SK-N-SH treated with all-trans-retinoic acid at 6 μM for 48 hours (cell line): ENCODE measurements around the gene THSD7A.

Experiments
- ARNTL ChIP-seq: fragments of 450-650 bp; formaldehyde crosslinking; IDR thresholded peaks from 2 replicates; pipeline ENCODE4 v1.5.0; 2020; ENCODE audit warnings: low read depth, mild to moderate bottlenecking, moderate library complexity, borderline replicate concordance
- CSDC2 ChIP-seq: fragments of 250-450 bp; sonication (Bioruptor Pico); IDR thresholded peaks from 2 replicates; pipeline ENCODE4 v1.5.0; 2020; ENCODE audit warnings: mild to moderate bottlenecking, moderate library complexity
- PPARA ChIP-seq: fragments of 250-450 bp; sonication (Bioruptor Pico); IDR thresholded peaks from 2 replicates; pipeline ENCODE4 v1.5.0; 2020; ENCODE audit warnings: mild to moderate bottlenecking, borderline replicate concordance
- TSHZ2 ChIP-seq: fragments of 250-450 bp; sonication (Bioruptor Pico); IDR thresholded peaks from 2 replicates; pipeline ENCODE4 v1.5.0; 2020; ENCODE audit warnings: mild to moderate bottlenecking, moderate library complexity
- ZC3H10 ChIP-seq: fragments of 250-450 bp; sonication (Bioruptor Pico); IDR thresholded peaks from 2 replicates; pipeline ENCODE4 v1.5.1; 2021; ENCODE audit warnings: mild to moderate bottlenecking, moderate library complexity
- ZFP30 ChIP-seq: fragments of 450-650 bp; formaldehyde crosslinking; IDR thresholded peaks from 2 replicates; pipeline ENCODE4 v1.5.0; 2022; ENCODE audit warnings: mild to moderate bottlenecking, moderate library complexity
- ZNF70 ChIP-seq: fragments of 450-650 bp; formaldehyde crosslinking; IDR thresholded peaks from 2 replicates; pipeline ENCODE4 v1.5.0; 2020; ENCODE audit warnings: mild to moderate bottlenecking, moderate library complexity
- TF ChIP-seq, protein P1 (sequence below): fragments of 250-450 bp; sonication (Bioruptor Pico); IDR thresholded peaks from 2 replicates; pipeline ENCODE4 v1.8.0; 2020; ENCODE audit warnings: mild to moderate bottlenecking, moderate library complexity, borderline replicate concordance

DNA sequence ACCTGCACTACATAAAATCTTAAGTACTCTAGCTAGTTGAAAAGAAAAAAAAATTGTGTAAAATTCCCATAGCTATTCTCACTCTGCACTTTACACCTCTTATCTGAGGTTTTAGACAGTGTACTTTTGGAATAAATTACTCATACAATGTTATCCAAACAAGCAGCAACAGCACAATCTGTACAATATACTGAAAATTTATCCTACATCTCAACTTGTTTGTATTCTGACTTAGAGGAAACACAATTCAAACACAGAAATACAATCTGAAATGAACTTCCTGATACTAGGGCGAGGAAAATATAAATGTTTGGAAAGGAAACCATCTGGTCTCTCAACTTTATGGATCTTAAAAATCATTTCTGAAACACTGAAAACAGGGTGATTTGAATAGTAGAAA, 381.7 kb downstream of the THSD7A start:
- TF ChIP-seq PPARA (CRISPR knock-in tag) (no peak), ARNTL (CRISPR knock-in tag) (no peak), ZFP30 (no peak), ZNF70 (CRISPR knock-in tag) (no peak), ZC3H10 (CRISPR knock-in tag) (no peak), TSHZ2 (CRISPR knock-in tag) (no peak), CSDC2 (CRISPR knock-in tag) (no peak)
- TF ChIP-seq, protein P1, sequence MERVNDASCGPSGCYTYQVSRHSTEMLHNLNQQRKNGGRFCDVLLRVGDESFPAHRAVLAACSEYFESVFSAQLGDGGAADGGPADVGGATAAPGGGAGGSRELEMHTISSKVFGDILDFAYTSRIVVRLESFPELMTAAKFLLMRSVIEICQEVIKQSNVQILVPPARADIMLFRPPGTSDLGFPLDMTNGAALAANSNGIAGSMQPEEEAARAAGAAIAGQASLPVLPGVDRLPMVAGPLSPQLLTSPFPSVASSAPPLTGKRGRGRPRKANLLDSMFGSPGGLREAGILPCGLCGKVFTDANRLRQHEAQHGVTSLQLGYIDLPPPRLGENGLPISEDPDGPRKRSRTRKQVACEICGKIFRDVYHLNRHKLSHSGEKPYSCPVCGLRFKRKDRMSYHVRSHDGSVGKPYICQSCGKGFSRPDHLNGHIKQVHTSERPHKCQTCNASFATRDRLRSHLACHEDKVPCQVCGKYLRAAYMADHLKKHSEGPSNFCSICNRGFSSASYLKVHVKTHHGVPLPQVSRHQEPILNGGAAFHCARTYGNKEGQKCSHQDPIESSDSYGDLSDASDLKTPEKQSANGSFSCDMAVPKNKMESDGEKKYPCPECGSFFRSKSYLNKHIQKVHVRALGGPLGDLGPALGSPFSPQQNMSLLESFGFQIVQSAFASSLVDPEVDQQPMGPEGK (CRISPR knock-in tag) = no peak
